ENCODE measurements around the gene UQCC5.

UQCC5 gene

GRCh38 chr3:52570076-52570475 is 33.7 kb downstream of the UQCC5 start:
- DNase-seq (ENCODE audit: low read depth): peak; percentile 28

DNA sequence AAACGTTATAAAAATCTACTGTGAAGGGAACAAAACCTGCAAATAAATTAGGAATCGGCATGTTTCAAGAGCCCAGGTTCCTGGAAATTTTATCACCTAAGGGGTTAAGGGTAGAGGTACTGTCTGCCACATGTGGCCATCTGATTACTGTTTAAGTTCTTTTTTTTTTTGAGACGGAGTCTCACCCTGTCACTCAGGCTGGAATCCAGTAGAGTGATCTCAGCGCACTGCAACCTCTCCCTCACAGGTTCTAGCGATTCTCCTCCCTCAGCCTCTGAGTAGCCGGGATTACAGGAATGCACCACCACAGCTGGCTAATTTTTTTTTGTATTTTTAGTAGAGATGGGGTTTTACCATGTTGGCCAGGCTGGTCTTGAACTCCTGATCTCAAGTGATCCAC is 35.8 kb downstream of the UQCC5 start:
- no peak for DNase-seq (ENCODE audit: low read depth)

DNA sequence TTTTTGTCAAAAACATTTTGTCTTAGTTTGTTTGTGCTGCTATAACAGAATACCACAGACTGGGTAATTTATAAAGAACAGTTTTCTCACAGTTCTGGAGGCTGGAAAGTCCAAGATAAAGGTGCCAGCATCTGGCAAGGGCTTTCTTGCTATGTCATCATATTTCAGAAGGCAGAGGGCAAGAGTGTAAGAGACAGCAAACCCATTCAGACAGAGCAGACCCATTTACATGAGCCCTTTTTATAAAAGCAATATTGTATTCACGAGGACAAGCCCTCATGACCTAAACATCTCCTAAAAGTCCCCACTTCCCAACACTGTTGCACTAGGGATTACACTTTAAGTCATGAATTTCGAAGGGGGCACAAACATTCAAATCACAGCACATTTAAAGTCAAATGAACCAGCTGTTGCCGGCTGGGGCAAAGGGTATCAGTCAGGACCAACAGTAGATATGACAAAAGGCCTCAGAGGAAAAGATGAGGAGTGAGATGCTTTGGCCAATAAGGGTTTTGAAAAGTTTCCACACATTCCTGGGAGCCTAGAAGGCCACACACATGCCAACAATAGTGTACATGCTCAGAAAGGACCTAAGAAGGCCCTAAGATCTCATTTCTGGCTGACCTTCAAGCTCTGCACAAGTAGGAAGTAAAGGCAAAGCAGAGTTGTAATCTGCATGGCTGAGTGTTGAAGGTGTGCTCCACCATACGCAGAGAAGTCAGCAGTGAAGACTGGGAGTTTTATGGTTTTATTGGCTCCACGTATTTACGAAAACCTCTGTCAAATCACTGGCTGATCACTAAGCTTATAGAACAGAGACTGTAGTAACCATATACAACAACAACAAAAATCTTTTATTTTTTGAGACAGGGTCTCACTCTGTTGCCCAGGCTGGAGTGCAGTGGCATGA is 37.9 kb downstream of the UQCC5 start:
- DNase-seq (ENCODE audit: low read depth): no peak
